ENCODE results near the gene CCDC88C. TPM values are rescaled to one million over a fixed set of nuclear protein-coding genes. Genes with fewer than 3 reads are reported as not detected.
A peak's percentile ranks its signal among the peaks of the same experiment; 100 is the strongest.

Gene CCDC88C
- 0.25 TPM for polyA plus RNA-seq (2013, experiment 1 of 2)
- 0.21 TPM for polyA plus RNA-seq (2013, experiment 2 of 2)

- no peak within 1 kb of the TSS for H2AK5ac ChIP-seq (ENCODE audit: low read length, severe bottlenecking)
- H4K8ac ChIP-seq (ENCODE audit: low read length): no peak within 1 kb of the TSS
- no peak within 1 kb of the TSS for H2BK120ac ChIP-seq (ENCODE audit: low read depth, low read length)
Measured at GRCh38 chr14:91417120-91417982, at the start of gene CCDC88C. CCDC88C (minus strand) TSS chr14:91417820; CDS start chr14:91417690, 130 bp downstream.

GRCh38 chr14:91466192-91466591 is 48.6 kb upstream of the CCDC88C start:
- Histone ChIP-seq H3K9me3 (ENCODE audit: control insufficient read depth, low read length) (no peaks in the 10 kb centered on the region), H2BK5ac (ENCODE audit: low read depth, low read length, poor library complexity, severe bottlenecking) (no peak overlapping the region), H3K18ac (ENCODE audit: low read depth in 1 of 2, low read length in 2 of 2) (no peak overlapping the region), H3K4me1 (ENCODE audit: control insufficient read depth, insufficient read depth, low read depth, low read length) (no peaks in the 10 kb centered on the region), H3K27ac (ENCODE audit: low read length, poor library complexity, severe bottlenecking) (no peak overlapping the region), H4K8ac (ENCODE audit: low read length) (no peak overlapping the region), H2BK120ac (ENCODE audit: low read depth, low read length) (no peak overlapping the region), H3K14ac (ENCODE audit: low read length in 2 of 2) (no peak overlapping the region), H3K23ac (ENCODE audit: low read length in 2 of 2) (no peak overlapping the region), H3K27me3 (ENCODE audit: control insufficient read depth in 1 of 2, insufficient read depth in 1 of 2, low read length in 2 of 2) (no peaks in the 10 kb centered on the region), H2AK5ac (ENCODE audit: low read length, severe bottlenecking) (no peak overlapping the region), H3K79me1 (replicated peaks; ENCODE audit: low read length, poor library complexity, severe bottlenecking) (peaks cover 12% of the 10 kb centered on the region), H3K4me3 (ENCODE audit: insufficient read depth in 1 of 2, low read depth in 1 of 2, low read length in 2 of 2) (no peak overlapping the region), H3K36me3 (ENCODE audit: control insufficient read depth in 1 of 2, insufficient read depth in 2 of 2, low read depth in 1 of 2, low read length in 2 of 2) (peaks cover 26 to 97% of the 10 kb centered on the region in 2 experiments), H2BK15ac (ENCODE audit: low read depth, poor library complexity, severe bottlenecking) (no peak overlapping the region), H3K9ac (ENCODE audit: low read length) (no peak overlapping the region), H2BK12ac (ENCODE audit: low read length in 2 of 2) (no peak overlapping the region), H2AFZ (ENCODE audit: low read depth, low read length) (no peak overlapping the region), H3K4me2 (ENCODE audit: low read length, poor library complexity, severe bottlenecking) (no peak overlapping the region), H3K4ac (ENCODE audit: low read depth in 1 of 2, low read length in 2 of 2) (no peak overlapping the region), H4K91ac (ENCODE audit: low read length) (no peak overlapping the region)
- 97% methylated on average over 4 of the region's 4 CpGs for WGBS
- no peak for DNase-seq

More at GRCh38 chr14:91417120-91417982, at the start of gene CCDC88C:
- H3K4me2 ChIP-seq (ENCODE audit: low read length, poor library complexity, severe bottlenecking): peak within 1 kb of the TSS; percentile 92
- H3K23ac ChIP-seq (ENCODE audit: low read length in 2 of 2): no peak within 1 kb of the TSS
- peak within 1 kb of the TSS in 1 of 2 experiments; percentile 16 for H3K18ac ChIP-seq (ENCODE audit: low read depth in 1 of 2, low read length in 2 of 2)
- no peak within 1 kb of the TSS for H2BK5ac ChIP-seq (ENCODE audit: low read depth, low read length, poor library complexity, severe bottlenecking)
- peaks cover 21% of the 10 kb centered on the region for H3K4me1 ChIP-seq (ENCODE audit: control insufficient read depth, insufficient read depth, low read depth, low read length)
- H4K91ac ChIP-seq (ENCODE audit: low read length): no peak within 1 kb of the TSS
- H3K14ac ChIP-seq (ENCODE audit: low read length in 2 of 2): peak within 1 kb of the TSS in 1 of 2 experiments; percentile 32
- no peaks in the 10 kb centered on the region for H3K9me3 ChIP-seq (ENCODE audit: control insufficient read depth, low read length)
- DNase-seq: no peak
- no peaks in the 10 kb centered on the region for H3K36me3 ChIP-seq (ENCODE audit: control insufficient read depth in 1 of 2, insufficient read depth in 2 of 2, low read depth in 1 of 2, low read length in 2 of 2)
- no peak within 1 kb of the TSS for H2BK15ac ChIP-seq (ENCODE audit: low read depth, poor library complexity, severe bottlenecking)
- no peaks in the 10 kb centered on the region for H3K79me1 ChIP-seq (replicated peaks; ENCODE audit: low read length, poor library complexity, severe bottlenecking)
- peak within 1 kb of the TSS; percentile 36 for H3K9ac ChIP-seq (ENCODE audit: low read length)
- no peak within 1 kb of the TSS for H2BK12ac ChIP-seq (ENCODE audit: low read length in 2 of 2)
- H3K27me3 ChIP-seq (ENCODE audit: control insufficient read depth in 1 of 2, insufficient read depth in 1 of 2, low read length in 2 of 2): peaks cover 13 to 65% of the 10 kb centered on the region in 2 experiments
- no peak within 1 kb of the TSS for H3K4ac ChIP-seq (ENCODE audit: low read depth in 1 of 2, low read length in 2 of 2)
- peak within 1 kb of the TSS; percentile 63 for H2AFZ ChIP-seq (ENCODE audit: low read depth, low read length)
- H3K27ac ChIP-seq (ENCODE audit: low read length, poor library complexity, severe bottlenecking): no peak within 1 kb of the TSS
- H3K4me3 ChIP-seq (ENCODE audit: insufficient read depth in 1 of 2, low read depth in 1 of 2, low read length in 2 of 2): peak within 1 kb of the TSS; percentile 56 to 70
- WGBS: 1% methylated on average over 48 of the region's 103 CpGs

GRCh38 chr14:91464615-91465205 is 47.1 kb upstream of the CCDC88C start:
- Histone ChIP-seq H3K4ac (ENCODE audit: low read depth in 1 of 2, low read length in 2 of 2) (no peak overlapping the region), H3K27ac (ENCODE audit: low read length, poor library complexity, severe bottlenecking) (no peak overlapping the region), H4K8ac (ENCODE audit: low read length) (no peak overlapping the region), H3K4me3 (ENCODE audit: insufficient read depth in 1 of 2, low read depth in 1 of 2, low read length in 2 of 2) (no peak overlapping the region), H2AK5ac (ENCODE audit: low read length, severe bottlenecking) (no peak overlapping the region), H3K23ac (ENCODE audit: low read length in 2 of 2) (no peak overlapping the region), H3K14ac (ENCODE audit: low read length in 2 of 2) (no peak overlapping the region), H3K36me3 (ENCODE audit: control insufficient read depth in 1 of 2, insufficient read depth in 2 of 2, low read depth in 1 of 2, low read length in 2 of 2) (peaks cover 36 to 97% of the 10 kb centered on the region in 2 experiments), H3K18ac (ENCODE audit: low read depth in 1 of 2, low read length in 2 of 2) (no peak overlapping the region), H2BK12ac (ENCODE audit: low read length in 2 of 2) (no peak overlapping the region), H2BK120ac (ENCODE audit: low read depth, low read length) (no peak overlapping the region), H3K4me2 (ENCODE audit: low read length, poor library complexity, severe bottlenecking) (no peak overlapping the region), H3K9ac (ENCODE audit: low read length) (no peak overlapping the region), H2BK15ac (ENCODE audit: low read depth, poor library complexity, severe bottlenecking) (no peak overlapping the region), H3K79me1 (replicated peaks; ENCODE audit: low read length, poor library complexity, severe bottlenecking) (peaks cover 14% of the 10 kb centered on the region), H3K4me1 (ENCODE audit: control insufficient read depth, insufficient read depth, low read depth, low read length) (no peaks in the 10 kb centered on the region), H2BK5ac (ENCODE audit: low read depth, low read length, poor library complexity, severe bottlenecking) (no peak overlapping the region), H3K27me3 (ENCODE audit: control insufficient read depth in 1 of 2, insufficient read depth in 1 of 2, low read length in 2 of 2) (no peaks in the 10 kb centered on the region), H2AFZ (ENCODE audit: low read depth, low read length) (no peak overlapping the region), H3K9me3 (ENCODE audit: control insufficient read depth, low read length) (no peaks in the 10 kb centered on the region), H4K91ac (ENCODE audit: low read length) (no peak overlapping the region)
- WGBS: no CpG with 5 or more reads among the region's 3 CpGs
- no peak for DNase-seq

- Histone ChIP-seq H2AFZ (ENCODE audit: low read depth, low read length) (no peak overlapping the region), H3K79me1 (replicated peaks; ENCODE audit: low read length, poor library complexity, severe bottlenecking) (peaks cover 18% of the 10 kb centered on the region), H3K9me3 (ENCODE audit: control insufficient read depth, low read length) (no peaks in the 10 kb centered on the region), H3K27ac (ENCODE audit: low read length, poor library complexity, severe bottlenecking) (no peak overlapping the region), H4K91ac (ENCODE audit: low read length) (no peak overlapping the region), H3K27me3 (ENCODE audit: control insufficient read depth in 1 of 2, insufficient read depth in 1 of 2, low read length in 2 of 2) (no peaks in the 10 kb centered on the region), H2BK5ac (ENCODE audit: low read depth, low read length, poor library complexity, severe bottlenecking) (no peak overlapping the region), H3K4me3 (ENCODE audit: insufficient read depth in 1 of 2, low read depth in 1 of 2, low read length in 2 of 2) (no peak overlapping the region), H3K36me3 (ENCODE audit: control insufficient read depth in 1 of 2, insufficient read depth in 2 of 2, low read depth in 1 of 2, low read length in 2 of 2) (peaks cover 37 to 99% of the 10 kb centered on the region in 2 experiments), H4K8ac (ENCODE audit: low read length) (no peak overlapping the region), H3K9ac (ENCODE audit: low read length) (no peak overlapping the region), H3K18ac (ENCODE audit: low read depth in 1 of 2, low read length in 2 of 2) (no peak overlapping the region), H2BK120ac (ENCODE audit: low read depth, low read length) (no peak overlapping the region), H3K4me1 (ENCODE audit: control insufficient read depth, insufficient read depth, low read depth, low read length) (no peaks in the 10 kb centered on the region), H2AK5ac (ENCODE audit: low read length, severe bottlenecking) (no peak overlapping the region), H3K4ac (ENCODE audit: low read depth in 1 of 2, low read length in 2 of 2) (no peak overlapping the region), H3K14ac (ENCODE audit: low read length in 2 of 2) (no peak overlapping the region), H3K23ac (ENCODE audit: low read length in 2 of 2) (no peak overlapping the region), H2BK12ac (ENCODE audit: low read length in 2 of 2) (no peak overlapping the region), H3K4me2 (ENCODE audit: low read length, poor library complexity, severe bottlenecking) (no peak overlapping the region), H2BK15ac (ENCODE audit: low read depth, poor library complexity, severe bottlenecking) (no peak overlapping the region)
- DNase-seq: no peak
- 100% methylated on average over 1 of the region's 5 CpGs for WGBS
Measured at GRCh38 chr14:91458612-91459011, 41.0 kb upstream of the CCDC88C start.

All from mesenchymal stem cell (in vitro differentiated cells and primary cell).